Gastrocnemius medialis (tissue), 4 donors: ENCODE results near the gene GSTO1. TPM values are rescaled to one million over a fixed set of nuclear protein-coding genes. Genes with fewer than 3 reads are reported as not detected.
A peak's percentile ranks its signal among the peaks of the same experiment; 100 is the strongest.

Source experiments
- ATAC-seq, 2 donors: fragments of 150-250 bp; one replicate each; pipeline ENCODE4 v1.9.1; 2016
- DNase-seq, 2 donors: peaks; one replicate each; pipeline ENCODE4 v3.0.0-alpha.2; 2019
- H3K27ac ChIP-seq, 4 donors: fragments of 200-600 bp; sonication (generic); 1 replicate in 1 of 4; 2 replicates in 3 of 4; pipeline ENCODE4 v1.5.1; 2016 to 2018; ENCODE audit warnings: mild to moderate bottlenecking in 2 of 4, moderate library complexity in 1 of 4
- H3K27me3 ChIP-seq, 3 donors: fragments of 200-600 bp; sonication (generic) in 2 of 3; 1 replicate in 1 of 3; 2 replicates in 2 of 3; pipeline versions ENCODE4 v1.5.1 to v1.6.0; 2016 to 2019; ENCODE audit warnings: mild to moderate bottlenecking in 1 of 3, moderate library complexity in 1 of 3
- H3K36me3 ChIP-seq, 2 donors: fragments of 200-600 bp; sonication (generic) in 1 of 2; one replicate each; pipeline ENCODE4 v1.5.1; 2017 to 2018
- H3K4me1 ChIP-seq, 2 donors: fragments of 200-600 bp; sonication (generic) in 1 of 2; one replicate each; pipeline ENCODE4 v1.5.1; 2016 to 2017; ENCODE audit warnings: mild to moderate bottlenecking in 2 of 2
- H3K4me3 ChIP-seq, 4 donors: fragments of 200-600 bp; sonication (generic) in 3 of 4; 1 replicate in 1 of 4; 2 replicates in 3 of 4; pipeline ENCODE4 v1.5.1; 2016 to 2019; ENCODE audit warnings: mild to moderate bottlenecking in 2 of 4
- H3K9me3 ChIP-seq, 3 donors: fragments of 200-600 bp; sonication (generic) in 2 of 3; 1 replicate in 1 of 3; 2 replicates in 2 of 3; pipeline ENCODE4 v1.5.1; 2016 to 2019
- CTCF ChIP-seq, 5 experiments: fragments of 450-650 bp in 3 of 5; fragments of 200-600 bp in 2 of 5; sonication (generic) in 2 of 5; IDR thresholded peaks in 4 of 5; conservative IDR thresholded peaks in 1 of 5; 1 replicate in 4 of 5; 2 replicates in 1 of 5; pipeline ENCODE4 v1.5.1; 2016 to 2019; ENCODE audit warnings: antibody characterized with exemption in 5 of 5, mild to moderate bottlenecking in 3 of 5, moderate library complexity in 3 of 5
- POLR2A ChIP-seq, 2 donors: fragments of 450-650 bp; IDR thresholded peaks; one replicate each; pipeline ENCODE4 v1.6.1; 2017; ENCODE audit warnings: antibody characterized with exemption in 2 of 2, mild to moderate bottlenecking in 2 of 2, moderate library complexity in 2 of 2
- in situ Hi-C, 4 donors: fragments of 200-750 bp; cut with MboI; loops; one replicate each; pipeline versions ENCODE4 v1.15.0 to v1.8.0; 2017; ENCODE audit warnings: low sequenced_read_pairs in 4 of 4
- intact Hi-C: fragments of 100-400 bp; cut with DNase I; formaldehyde crosslinking; loops from one replicate; pipeline ENCODE4 v1.15.1; 2023; ENCODE audit warnings: low total_unique reads
- microRNA counts, 2 donors: library from miRNA; unstranded; fragments of <30 nt; microRNA quantifications; one replicate each; lab custom pipeline; 2016
- microRNA-seq, 2 donors: library from miRNA; unstranded; fragments of <30 nt; microRNA quantifications; one replicate each; pipeline ENCODE4, GENCODE V29; 2016; ENCODE audit warnings: borderline replicate concordance in 2 of 2
- total RNA-seq, 4 donors: library from RNA; depleted of rRNA; stranded (reverse); fragments of >200 nt; gene quantifications; one replicate each; pipeline versions ENCODE4 v1.1.0 to v1.2.3, GENCODE V29; 2016

GSTO1 gene
- total RNA-seq, 4 donors from 2014 or later, result 39.6 to 284 (median 74.2) TPM

GRCh38 chr10:104314591-104315485 lies 60.1 kb downstream of the GSTO1 start:
- Histone ChIP-seq H3K36me3 (peaks cover 0 to 28% of the 10 kb centered on the region in 2 donors), H3K27ac (no peak overlapping the region), H3K9me3 (no peaks in the 10 kb centered on the region), H3K4me3 (no peak overlapping the region), H3K4me1 (peaks cover 43 to 49% of the 10 kb centered on the region in 2 donors), H3K27me3 (no peaks in the 10 kb centered on the region)
- DNase-seq (no peak), ATAC-seq (no peak)
- TF ChIP-seq POLR2A (IDR thresholded peaks at IDR 0.05) (no peak), CTCF (IDR thresholded peaks at IDR 0.05 in 4 of 5, conservative IDR thresholded peaks at IDR 0.05 in 1 of 5) (no peak)
- in situ Hi-C loops (no loop called here), intact Hi-C loops (no loop called here)

GRCh38 chr10:104315486-104315921 lies 60.8 kb downstream of the GSTO1 start:
- intact Hi-C loops (no loop called here), in situ Hi-C loops (no loop called here)
- no peaks in the 10 kb centered on the region for H3K9me3 ChIP-seq
- H3K27ac ChIP-seq, result no peak overlapping the region
- H3K4me3 ChIP-seq, result no peak overlapping the region
- DNase-seq, result no peak
- peaks cover 44 to 50% of the 10 kb centered on the region in 2 donors for H3K4me1 ChIP-seq
- TF ChIP-seq POLR2A (IDR thresholded peaks at IDR 0.05), result no peak
- TF ChIP-seq CTCF (IDR thresholded peaks at IDR 0.05 in 4 of 5, conservative IDR thresholded peaks at IDR 0.05 in 1 of 5), result no peak
- no peak for ATAC-seq
- H3K27me3 ChIP-seq, result no peaks in the 10 kb centered on the region
- H3K36me3 ChIP-seq, result peaks cover 0 to 28% of the 10 kb centered on the region in 2 donors

GRCh38 chr10:104316321-104317099 lies 61.8 kb downstream of the GSTO1 start:
- ATAC-seq (no peak), DNase-seq (no peak)
- no peaks in the 10 kb centered on the region for H3K9me3 ChIP-seq
- in situ Hi-C loops (no loop called here), intact Hi-C loops (no loop called here)
- H3K27me3 ChIP-seq, result no peaks in the 10 kb centered on the region
- peak overlapping the region in 3 of 4 donors; percentile 25 to 37 (median 33) for H3K27ac ChIP-seq
- H3K4me1 ChIP-seq, result peaks cover 45 to 50% of the 10 kb centered on the region in 2 donors
- H3K4me3 ChIP-seq, result no peak overlapping the region
- H3K36me3 ChIP-seq, result peaks cover 0 to 28% of the 10 kb centered on the region in 2 donors
- no peak for TF ChIP-seq POLR2A (IDR thresholded peaks at IDR 0.05)

MicroRNA genes within 50 kb of the gene (microRNA counts, 767-probe panel; counts per million panel counts)
- microRNA hsa-miR-609 (lab: Ali Mortazavi, UCI), result 356 to 448 counts per million in 2 donors

Small RNA genes within 50 kb of the gene (microRNA-seq; reads per million reads assigned to microRNA genes)
- gene MIR4482 (0 to 1.2 reads per million in 2 donors), gene MIR609 (0 reads per million in 2 donors)

Other genes with a start within 250 kb of the GSTO1 start
- under 1 TPM in 1 of 4 donors, not detected in 3; 0.63 TPM for gene COL17A1, start 169.0 kb upstream of the GSTO1 start, total RNA-seq
- 1 to 10 TPM; 2.4 to 7.7 (median 4.7) TPM for gene SFR1, start 132.7 kb upstream of the GSTO1 start, total RNA-seq
- not detected for gene CFAP43, start 22.5 kb upstream of the GSTO1 start, total RNA-seq
- 1 to 10 TPM in 2 of 4 donors, under 1 TPM in 1, not detected in 1; 0.71 to 2.3 (median 1.4) TPM for gene GSTO2, start 14.3 kb downstream of the GSTO1 start, total RNA-seq
- gene ITPRIP, start 83.6 kb downstream of the GSTO1 start, total RNA-seq, result 10 to 100 TPM in 1 of 4 donors, 1 to 10 TPM in 3; 5.0 to 19.9 (median 7.9) TPM
- gene CFAP58, start 98.9 kb downstream of the GSTO1 start, total RNA-seq, result under 1 TPM in 3 of 4 donors, not detected in 1; 0.13 to 0.36 (median 0.27) TPM